ENCODE measurements around the gene SYNE2.
"Not testable (repeated sequence)": the region's sequence is repeated elsewhere in the genome, so short reads cannot be mapped to it uniquely, and the experiment has no call there.

The SYNE2 gene

GRCh38 chr14:64092338-64092737 is 239.5 kb downstream of the SYNE2 start:
- no peak for FAIRE-seq

GRCh38 chr14:64092940-64093339 is 240.1 kb downstream of the SYNE2 start:
- FAIRE-seq, result no peak

DNA sequence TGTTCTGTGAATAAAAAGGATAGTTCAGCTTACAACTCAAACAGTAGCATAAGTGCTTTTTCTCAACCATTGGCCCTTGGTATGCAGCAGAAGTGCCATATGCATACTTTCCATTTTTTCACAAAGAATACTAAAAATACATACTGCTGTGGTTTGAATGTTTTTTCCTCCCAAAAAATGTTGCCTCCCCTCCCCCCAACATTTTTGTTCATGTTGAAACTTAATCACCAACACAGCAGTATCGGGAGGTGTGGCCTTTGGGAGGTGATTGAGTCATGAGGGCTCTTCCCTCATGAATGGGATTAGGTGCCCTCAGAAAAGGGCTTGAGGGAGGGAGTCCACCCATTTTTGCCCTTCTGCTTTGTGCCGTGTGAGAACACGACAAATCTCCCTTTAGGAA is 242.8 kb downstream of the SYNE2 start:
- FAIRE-seq, result no peak

DNA sequence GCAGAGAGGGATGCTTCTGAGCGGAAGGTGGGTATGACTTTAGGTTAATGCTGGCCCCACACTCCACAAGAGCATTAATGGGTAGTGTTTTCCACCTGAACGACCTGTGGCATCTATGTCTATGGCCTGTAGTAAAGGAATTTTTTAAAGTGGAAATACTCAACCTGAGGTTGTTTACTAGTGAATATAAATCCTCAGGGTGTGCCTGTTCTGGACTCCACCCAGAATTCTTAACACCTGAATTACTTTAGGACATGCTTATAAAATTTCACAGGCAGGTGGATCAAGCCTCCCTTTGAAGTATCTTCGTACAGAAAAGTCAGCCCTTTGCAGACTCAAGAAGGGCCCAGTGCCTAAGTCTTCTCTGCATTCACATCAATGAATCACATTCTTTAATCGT is 245.3 kb downstream of the SYNE2 start:
- no peak for FAIRE-seq

DNA sequence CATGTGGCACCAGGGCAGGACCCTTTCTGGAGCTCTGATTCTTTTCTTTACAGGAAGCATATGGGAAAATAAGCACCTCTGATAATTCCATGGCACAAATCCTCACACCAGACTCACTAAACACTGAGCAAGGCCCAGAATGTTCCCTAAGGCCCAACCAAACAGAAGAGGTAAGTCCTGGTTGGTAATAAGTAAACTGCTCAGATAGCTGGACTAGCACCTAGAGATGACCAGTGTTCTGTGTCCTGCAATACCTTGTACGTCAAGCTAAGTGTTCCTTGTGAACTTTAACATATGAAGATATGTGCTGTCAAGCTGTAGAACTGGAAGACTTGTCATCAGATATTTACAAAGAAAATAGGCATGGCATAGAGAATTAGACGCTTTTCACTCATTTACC is 254.6 kb downstream of the SYNE2 start:
- no peak for FAIRE-seq

GRCh38 chr14:64109819-64110554 is 257.2 kb downstream of the SYNE2 start:
- no peak for FAIRE-seq

DNA sequence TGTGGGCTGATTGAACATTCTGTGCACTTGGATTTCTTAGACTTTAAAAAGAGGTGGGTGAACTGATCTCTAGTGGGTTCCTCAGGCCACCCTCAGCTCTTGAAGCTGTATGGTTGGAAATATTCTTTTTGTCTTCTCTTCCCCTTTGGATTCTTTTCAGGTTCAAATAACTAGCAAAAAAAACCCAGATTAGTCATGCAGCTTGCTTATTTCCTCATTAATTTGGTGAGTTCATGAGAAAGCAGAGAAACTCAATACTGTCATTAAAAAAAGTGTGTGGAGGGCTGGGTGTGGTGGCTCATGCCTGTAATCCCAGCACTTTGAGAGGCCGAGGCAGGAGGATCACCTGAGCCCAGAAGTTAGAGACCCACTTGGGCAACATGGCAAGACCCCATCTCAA is 258.0 kb downstream of the SYNE2 start:
- no peak for FAIRE-seq

DNA sequence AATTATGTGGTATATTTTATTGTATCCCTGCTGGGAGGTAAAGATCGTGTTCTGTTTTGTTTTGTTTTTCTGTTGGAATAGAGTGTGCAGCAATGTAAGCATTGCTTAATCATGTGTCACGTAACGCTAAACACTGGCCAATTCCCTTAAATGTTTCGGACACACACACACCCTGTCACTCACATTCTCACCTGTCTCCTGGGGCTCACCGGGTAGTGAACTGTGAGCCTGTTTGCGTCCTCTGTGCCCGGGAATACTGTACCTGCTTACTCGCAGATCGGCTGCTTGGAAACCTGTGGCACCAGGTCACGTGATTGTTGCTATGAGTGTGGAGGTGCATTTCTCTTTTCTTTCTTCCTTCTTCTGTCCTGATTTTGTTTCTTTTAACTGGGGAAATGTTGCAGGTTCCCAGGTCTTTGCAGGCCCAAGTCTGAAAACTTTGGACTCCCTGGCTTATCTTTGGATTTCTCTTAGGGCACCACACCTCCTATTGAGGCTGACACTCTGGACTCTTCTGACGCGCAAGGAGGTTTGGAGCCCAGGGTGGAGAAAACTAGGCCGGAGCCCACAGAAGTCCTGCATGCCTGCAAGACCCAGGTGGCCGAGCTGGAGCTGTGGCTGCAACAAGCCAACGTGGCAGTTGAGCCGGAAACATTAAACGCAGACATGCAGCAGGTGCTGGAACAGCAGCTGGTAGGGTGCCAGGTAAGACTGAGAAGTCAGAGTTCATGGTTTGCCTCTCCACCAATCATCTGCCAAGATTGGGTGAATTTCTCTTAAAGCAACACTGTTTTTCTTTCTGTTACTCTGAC is 260.3 kb downstream of the SYNE2 start:
- FAIRE-seq, result no peak

DNA sequence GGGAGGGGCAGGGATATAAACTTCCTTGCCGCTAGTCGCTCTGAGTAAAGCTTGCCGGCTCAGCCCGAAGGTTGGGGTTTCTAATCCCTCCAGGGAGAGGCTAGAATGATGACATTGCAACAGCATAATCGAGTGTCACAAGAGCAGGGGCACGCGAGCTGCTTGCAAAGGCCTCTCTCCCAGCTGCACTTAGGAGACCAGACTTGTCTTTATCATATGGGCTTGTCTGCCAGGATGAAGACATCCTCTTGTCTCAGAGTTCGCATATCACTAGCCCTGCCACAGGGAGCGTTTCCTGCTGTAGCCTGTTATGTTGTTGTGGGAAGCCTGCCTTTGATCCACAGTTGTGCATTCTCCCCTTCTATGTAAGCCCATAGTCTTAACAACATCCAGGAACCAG is 261.4 kb downstream of the SYNE2 start:
- no peak for FAIRE-seq

- FAIRE-seq, result no peak
These were observed 262.0 kb downstream of the SYNE2 start for GRCh38 chr14:64114796-64115195.

- no peak for FAIRE-seq
These were observed 262.6 kb downstream of the SYNE2 start for GRCh38 chr14:64115401-64115800.

GRCh38 chr14:64117671-64118402 is 265.0 kb downstream of the SYNE2 start:
- no peak for FAIRE-seq

DNA sequence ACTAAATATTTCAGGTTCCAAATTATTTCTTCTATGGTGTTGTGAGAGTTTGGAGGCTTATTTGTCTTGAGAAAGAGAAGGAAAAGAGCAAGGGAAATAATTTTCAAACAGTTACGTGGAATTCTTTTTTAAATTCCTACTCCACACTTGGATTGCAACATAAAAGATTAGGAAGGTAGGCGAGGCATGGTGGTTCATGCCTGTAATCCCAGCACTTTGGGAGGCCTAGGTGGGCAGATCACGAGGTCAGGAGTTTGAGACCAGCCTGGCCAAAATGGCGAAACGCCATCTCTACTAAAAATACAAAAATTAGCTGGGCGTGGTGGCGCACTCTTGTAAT is 265.6 kb downstream of the SYNE2 start:
- FAIRE-seq, result not testable (repeated sequence)

GRCh38 chr14:64118892-64119291 is 266.1 kb downstream of the SYNE2 start:
- no peak for FAIRE-seq

DNA sequence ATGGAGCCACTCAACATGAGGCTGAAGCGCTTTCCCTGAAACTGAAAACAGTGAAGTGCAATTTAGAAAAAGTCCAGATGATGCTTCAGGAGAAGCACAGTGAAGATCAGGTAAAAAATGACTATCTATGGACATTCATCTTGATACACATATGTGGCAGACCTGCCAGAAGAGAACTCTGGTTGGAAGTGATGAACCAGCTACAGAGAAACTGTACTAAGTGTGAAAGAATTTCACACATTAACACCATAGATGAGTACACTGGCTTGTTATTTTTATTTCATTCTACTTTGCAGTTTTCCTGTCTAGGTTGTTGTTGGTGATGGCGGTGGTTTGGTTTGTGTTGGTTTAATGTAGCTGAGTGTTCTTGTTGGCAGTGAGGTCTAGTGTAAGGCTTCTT is 266.7 kb downstream of the SYNE2 start:
- FAIRE-seq, result no peak

- no peak for FAIRE-seq
These were observed 267.2 kb downstream of the SYNE2 start for GRCh38 chr14:64119980-64120379.

DNA sequence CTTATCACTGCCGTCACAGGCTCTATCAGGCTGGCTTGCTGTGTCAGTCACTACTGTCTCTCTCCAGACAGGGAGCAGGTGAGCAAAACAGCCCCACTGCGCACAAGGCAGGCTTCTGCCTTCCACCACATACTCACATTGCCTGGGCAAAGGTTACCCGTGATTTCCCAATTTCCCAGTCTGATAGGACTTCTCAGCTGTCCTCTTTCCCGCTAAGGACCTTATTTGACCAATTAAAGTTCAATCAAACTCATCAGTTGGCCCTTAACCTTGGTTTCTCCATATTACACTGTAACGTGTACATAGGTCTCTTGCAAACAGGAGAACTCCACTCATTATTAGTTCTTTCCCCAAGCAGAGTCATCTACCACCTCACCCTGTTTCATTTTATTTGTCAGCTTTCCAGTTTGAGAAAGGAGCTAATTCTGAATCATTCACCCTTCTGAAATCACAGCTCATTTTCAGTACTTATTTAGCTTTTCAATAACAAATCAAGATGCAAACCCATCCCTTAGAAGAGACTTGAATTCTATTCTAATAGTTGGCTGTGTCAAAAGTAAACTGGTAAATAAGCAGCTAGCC is 270.5 kb downstream of the SYNE2 start:
- FAIRE-seq, result no peak

GRCh38 chr14:64125270-64125669 is 272.5 kb downstream of the SYNE2 start:
- no peak for FAIRE-seq

DNA sequence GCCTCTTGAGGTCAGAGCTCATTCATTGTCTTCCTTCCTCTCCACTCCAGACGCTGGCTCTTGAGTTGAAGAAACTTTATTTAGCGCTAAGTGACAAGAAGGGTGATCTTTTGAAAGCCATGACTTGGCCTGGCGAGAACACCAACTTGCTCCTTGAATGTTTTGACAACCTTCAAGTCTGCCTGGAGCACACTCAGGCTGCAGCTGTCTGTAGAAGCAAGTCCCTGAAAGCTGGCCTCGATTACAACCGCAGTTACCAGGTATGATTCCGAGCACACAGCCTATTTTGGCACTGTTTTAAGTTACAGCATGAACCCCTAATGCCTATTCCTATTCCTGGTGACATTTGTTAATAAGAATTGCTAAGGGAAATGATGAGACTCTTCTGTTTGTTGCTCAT is 273.7 kb downstream of the SYNE2 start:
- FAIRE-seq, result no peak

DNA sequence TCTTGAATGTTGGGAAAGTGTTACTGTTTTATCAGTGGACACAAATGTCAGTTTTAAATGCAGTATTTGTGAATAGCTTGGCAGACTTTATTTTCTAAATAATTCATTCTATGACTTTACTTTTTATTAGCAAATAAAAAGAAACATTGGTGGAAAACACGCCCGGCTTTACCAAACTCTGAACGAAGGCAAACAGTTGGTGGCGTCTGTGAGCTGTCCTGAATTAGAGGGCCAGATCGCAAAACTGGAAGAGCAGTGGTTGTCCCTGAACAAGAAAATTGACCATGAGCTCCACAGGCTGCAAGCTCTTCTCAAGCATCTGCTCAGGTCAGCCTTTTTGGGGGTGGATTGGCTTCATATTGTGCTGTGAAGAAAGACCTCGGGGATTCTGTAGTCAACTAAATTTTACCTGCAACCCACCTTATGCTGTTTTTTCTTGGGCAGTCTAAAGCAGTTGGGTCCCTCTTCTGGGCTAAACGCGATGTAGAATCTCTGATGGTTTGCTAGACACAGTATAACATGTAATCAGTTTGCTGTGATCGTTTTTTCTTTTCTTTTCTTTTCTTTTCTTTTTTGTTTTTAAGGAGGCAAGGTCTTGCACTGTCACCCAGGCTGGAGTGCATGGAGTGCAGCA is 285.0 kb downstream of the SYNE2 start:
- peak; percentile 32 for FAIRE-seq

GRCh38 chr14:64147126-64147790 is 294.5 kb downstream of the SYNE2 start:
- FAIRE-seq, result no peak

DNA sequence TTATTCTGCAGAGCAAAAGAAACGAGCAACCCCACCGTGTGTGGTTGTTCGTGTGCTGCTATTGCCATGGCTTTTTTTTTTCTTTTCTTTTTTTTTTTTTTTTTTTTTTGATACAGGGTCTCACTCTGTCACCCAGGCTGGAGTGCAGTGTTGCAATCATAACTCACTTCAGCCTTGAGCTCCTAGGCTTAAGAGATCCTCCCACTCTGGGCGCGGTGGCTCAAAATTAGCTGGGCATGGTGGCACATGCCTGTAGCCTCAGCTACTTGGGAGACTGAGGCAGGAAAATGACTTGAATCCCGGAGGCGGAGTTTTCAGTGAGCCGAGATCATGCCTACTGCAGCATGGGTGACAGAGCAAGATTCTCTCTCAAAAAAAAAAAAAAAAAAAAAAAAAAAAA is 297.1 kb downstream of the SYNE2 start:
- FAIRE-seq, result no peak

Data from TTC549 (cell line).